Tibial artery (tissue), 4 donors: ENCODE results near the gene SIX1.

ENCODE experiments used
- DNase-seq, 2 donors: peaks; one replicate each; pipeline ENCODE4 v3.0.0-alpha.2; 2019
- H3K27ac ChIP-seq, 2 donors: fragments of 200-600 bp; sonication (generic) in 1 of 2; 1 replicate in 1 of 2; 2 replicates in 1 of 2; pipeline ENCODE4 v1.5.1; 2018 to 2019; ENCODE audit warnings: mild to moderate bottlenecking in 1 of 2
- H3K27me3 ChIP-seq, 2 donors: fragments of 200-600 bp; sonication (generic) in 1 of 2; one replicate each; pipeline versions ENCODE4 v1.5.1 to v1.6.0; 2016 to 2019
- H3K36me3 ChIP-seq, 3 donors: fragments of 200-600 bp; sonication (generic) in 2 of 3; one replicate each; pipeline ENCODE4 v1.5.1; 2016 to 2019; ENCODE audit warnings: mild to moderate bottlenecking in 2 of 3
- H3K4me1 ChIP-seq, 4 donors: fragments of 200-600 bp; sonication (generic) in 2 of 4; 1 replicate in 3 of 4; 2 replicates in 1 of 4; pipeline ENCODE4 v1.5.1; 2016 to 2019
- H3K4me3 ChIP-seq, 2 donors: fragments of 200-600 bp; sonication (generic) in 1 of 2; 1 replicate in 1 of 2; 2 replicates in 1 of 2; pipeline ENCODE4 v1.5.1; 2018 to 2019; ENCODE audit warnings: mild to moderate bottlenecking in 2 of 2
- H3K9me3 ChIP-seq, 3 donors: fragments of 200-600 bp; sonication (generic) in 1 of 3; one replicate each; pipeline ENCODE4 v1.5.1; 2016 to 2019
- CTCF ChIP-seq, 2 experiments: fragments of 200-600 bp in 1 of 2; fragments of 450-650 bp in 1 of 2; IDR thresholded peaks; one replicate each; pipeline ENCODE4 v1.5.1; 2017 to 2019; ENCODE audit warnings: antibody characterized with exemption in 2 of 2, mild to moderate bottlenecking in 1 of 2, moderate library complexity in 1 of 2
- intact Hi-C: fragments of 100-400 bp; cut with DNase I; formaldehyde crosslinking; loops from one replicate; pipeline ENCODE4 v1.15.0; 2023; ENCODE audit warnings: low total_unique reads

The SIX1 gene

GRCh38 chr14:60651796-60652673 lies 2.8 kb upstream of the SIX1 start:
- no peak for DNase-seq
- Histone ChIP-seq H3K36me3 (no peaks in the 10 kb centered on the region), H3K9me3 (no peaks in the 10 kb centered on the region), H3K4me1 (peaks cover 0 to 42% (median 20%) of the 10 kb centered on the region in 4 donors), H3K4me3 (no peak overlapping the region), H3K27me3 (peaks cover 0 to 11% of the 10 kb centered on the region in 2 donors), H3K27ac (no peak overlapping the region)
- TF ChIP-seq CTCF (IDR thresholded peaks at IDR 0.05), result no peak
- intact Hi-C loops, result loop anchor here (5.0 kb wide), 1 partner anchor 70 kb away; the partner anchor contains the start of gene SIX4

- DNase-seq, result no peak
- H3K27me3 ChIP-seq, result peaks cover 0 to 11% of the 10 kb centered on the region in 2 donors
- H3K36me3 ChIP-seq, result no peaks in the 10 kb centered on the region
- H3K4me1 ChIP-seq, result peaks cover 0 to 39% (median 24%) of the 10 kb centered on the region in 4 donors
- H3K27ac ChIP-seq, result no peak overlapping the region
- TF ChIP-seq CTCF (IDR thresholded peaks at IDR 0.05), result no peak
- H3K4me3 ChIP-seq, result no peak overlapping the region
- intact Hi-C loops, result loop anchor here (5.0 kb wide), 1 partner anchor 71 kb away; the partner anchor contains the start of gene SIX4
- H3K9me3 ChIP-seq, result no peaks in the 10 kb centered on the region
These were observed 2.0 kb upstream of the SIX1 start for GRCh38 chr14:60651086-60651795.

- intact Hi-C loops, result loop anchor here (5.0 kb wide), 1 partner anchor 72 kb away; the partner anchor contains the start of gene SIX4
- H3K27ac ChIP-seq, result peak overlapping the region in 1 of 2 donors; percentile 85
- H3K4me3 ChIP-seq, result peak overlapping the region; percentile 72 to 77
- H3K36me3 ChIP-seq, result no peaks in the 10 kb centered on the region
- H3K27me3 ChIP-seq, result peaks cover 0 to 11% of the 10 kb centered on the region in 2 donors
- peaks cover 0 to 46% (median 27%) of the 10 kb centered on the region in 4 donors for H3K4me1 ChIP-seq
- TF ChIP-seq CTCF (IDR thresholded peaks at IDR 0.05), result no peak
- no peaks in the 10 kb centered on the region for H3K9me3 ChIP-seq
- no peak for DNase-seq
These were observed 1.2 kb upstream of the SIX1 start for GRCh38 chr14:60650373-60650961.

- Histone ChIP-seq H3K27me3 (peaks cover 0 to 11% of the 10 kb centered on the region in 2 donors), H3K4me1 (peaks cover 0 to 51% (median 28%) of the 10 kb centered on the region in 4 donors), H3K4me3 (peak overlapping the region; percentile 72 to 77), H3K36me3 (no peaks in the 10 kb centered on the region), H3K27ac (peak overlapping the region; percentile 78 to 85), H3K9me3 (no peaks in the 10 kb centered on the region)
- peak in 1 of 2 donors; percentile 66 for DNase-seq
- no peak for TF ChIP-seq CTCF (IDR thresholded peaks at IDR 0.05)
- intact Hi-C loops, result loop anchor here (5.0 kb wide), 2 partner anchors 72 to 87 kb away; partner anchors contain the start of gene SIX4
These were observed 647 bp upstream of the SIX1 start for GRCh38 chr14:60649875-60650372.
